AG10803 (cell line): ENCODE data around the gene PRMT1.

Experiments
- DNase-seq: peaks from one replicate; pipeline ENCODE4 v3.0.0; 2010; ENCODE audit warnings: low read depth
- H3K4me3 ChIP-seq: 2 replicates; pipeline ENCODE4 v1.5.1; 2011; ENCODE audit warnings: mild to moderate bottlenecking, low read length, control low read depth
- CTCF ChIP-seq: conservative IDR thresholded peaks from 2 replicates; pipeline ENCODE4 v1.5.1; 2011; ENCODE audit warnings: mild to moderate bottlenecking, low read length, control low read depth, inconsistent platforms

The PRMT1 gene

GRCh38 chr19:49685845-49686332, 8.8 kb downstream of the PRMT1 start:
- DNase-seq, result no peak

GRCh38 chr19:49686503-49687088, 9.5 kb downstream of the PRMT1 start:
- no peak for DNase-seq
- no peak overlapping the region for H3K4me3 ChIP-seq
- no peak for TF ChIP-seq CTCF

More at GRCh38 chr19:49685845-49686332, 8.8 kb downstream of the PRMT1 start:
- TF ChIP-seq CTCF, result no peak
- H3K4me3 ChIP-seq, result no peak overlapping the region

- no peak overlapping the region for H3K4me3 ChIP-seq
- no peak for DNase-seq
- no peak for TF ChIP-seq CTCF
Observed at GRCh38 chr19:49687150-49687549, 10.1 kb downstream of the PRMT1 start.

GRCh38 chr19:49687566-49688316, 10.7 kb downstream of the PRMT1 start:
- TF ChIP-seq CTCF, result no peak
- no peak overlapping the region for H3K4me3 ChIP-seq
- no peak for DNase-seq

GRCh38 chr19:49688531-49689132, 11.6 kb downstream of the PRMT1 start:
- no peak for DNase-seq

More at GRCh38 chr19:49688531-49689132, 11.6 kb downstream of the PRMT1 start:
- no peak for TF ChIP-seq CTCF
- no peak overlapping the region for H3K4me3 ChIP-seq
